ENCODE measurements around the gene INPP4B.

- no peak for TF ChIP-seq EZH2 (IDR thresholded peaks at IDR 0.05; ENCODE audit: borderline replicate concordance, insufficient read depth, low read depth, low read length, poor library complexity, severe bottlenecking)
- no peak for TF ChIP-seq CTCF (IDR thresholded peaks at IDR 0.05)
Measured at GRCh38 chr4:142523111-142523510, 323.0 kb downstream of the INPP4B start.

All from B cell (primary cell).